NCI-H2171 treated with DMSO at 0.1 percent for 48 hours (cell line): ENCODE results near the gene LIG3.
A peak's percentile ranks its signal among the peaks of the same experiment; 100 is the strongest.
"Not testable (repeated sequence)": the region's sequence is repeated elsewhere in the genome, so short reads cannot be mapped to it uniquely, and the experiment has no call there.

Experiments
- DNase-seq: peaks from one replicate; lab custom pipeline; 2025; lab: John Stamatoyannopoulos, UW

Gene LIG3

DNA sequence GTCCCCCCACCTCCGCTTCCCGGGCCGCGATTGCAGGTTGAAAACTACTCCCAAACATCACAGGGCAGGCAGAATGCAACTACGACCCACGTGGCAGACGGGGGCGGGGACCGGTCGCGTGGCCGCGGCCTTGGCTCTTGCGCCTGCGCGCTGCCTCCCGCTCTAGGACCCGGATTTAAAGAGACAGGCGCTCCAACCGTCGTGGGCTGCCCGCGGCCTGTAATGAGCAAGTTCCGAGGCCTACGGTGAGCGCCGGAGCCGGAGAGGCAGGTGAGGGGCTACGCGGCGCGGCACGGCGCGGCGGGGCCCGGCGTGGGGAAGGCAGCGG lies at the start of gene LIG3:
TSS of gene LIG3 (plus strand) at position 160 of the 328 bp plus-strand sequence. CDS start 2,494 bp downstream, outside the sequence.
- peak; percentile 93 for DNase-seq

DNA sequence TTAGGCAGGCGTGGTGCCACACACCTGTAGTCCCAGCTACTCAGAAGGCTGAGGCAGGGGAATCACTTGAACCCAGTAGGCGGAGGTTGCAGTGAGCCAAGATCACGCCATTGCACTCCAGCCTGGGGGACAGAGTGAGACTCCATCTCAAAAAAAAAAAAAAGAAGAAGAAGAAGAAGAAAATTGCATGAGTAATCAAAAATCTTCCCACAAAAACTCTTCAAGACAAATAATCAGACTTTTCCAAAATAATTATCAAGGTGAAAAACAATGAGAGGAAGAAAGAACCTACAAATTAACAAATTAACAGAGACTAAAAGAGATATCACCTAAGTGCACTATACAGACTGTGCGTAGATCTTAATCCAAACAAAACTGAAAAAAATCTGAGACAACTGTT lies 29.5 kb upstream of the LIG3 start:
- not testable (repeated sequence) for DNase-seq

DNA sequence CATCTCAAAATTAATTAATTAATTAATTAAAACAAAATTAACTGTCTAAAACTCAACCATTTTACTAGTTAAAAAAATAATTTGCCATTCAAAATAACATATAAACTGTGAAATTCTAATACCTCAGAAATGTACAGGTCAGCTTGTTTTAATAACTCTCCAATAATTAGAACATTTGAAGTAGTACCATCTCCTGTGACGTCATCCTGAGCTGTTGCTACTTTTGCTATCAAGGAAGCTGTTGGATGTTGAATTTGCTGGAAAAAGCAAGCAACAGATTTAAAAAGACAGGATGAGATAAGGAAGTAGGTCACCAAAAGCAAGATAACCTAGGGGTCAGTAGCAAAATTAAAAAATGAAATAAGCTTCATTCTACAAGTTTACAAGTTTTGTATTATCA lies 21.9 kb upstream of the LIG3 start:
- no peak for DNase-seq

DNA sequence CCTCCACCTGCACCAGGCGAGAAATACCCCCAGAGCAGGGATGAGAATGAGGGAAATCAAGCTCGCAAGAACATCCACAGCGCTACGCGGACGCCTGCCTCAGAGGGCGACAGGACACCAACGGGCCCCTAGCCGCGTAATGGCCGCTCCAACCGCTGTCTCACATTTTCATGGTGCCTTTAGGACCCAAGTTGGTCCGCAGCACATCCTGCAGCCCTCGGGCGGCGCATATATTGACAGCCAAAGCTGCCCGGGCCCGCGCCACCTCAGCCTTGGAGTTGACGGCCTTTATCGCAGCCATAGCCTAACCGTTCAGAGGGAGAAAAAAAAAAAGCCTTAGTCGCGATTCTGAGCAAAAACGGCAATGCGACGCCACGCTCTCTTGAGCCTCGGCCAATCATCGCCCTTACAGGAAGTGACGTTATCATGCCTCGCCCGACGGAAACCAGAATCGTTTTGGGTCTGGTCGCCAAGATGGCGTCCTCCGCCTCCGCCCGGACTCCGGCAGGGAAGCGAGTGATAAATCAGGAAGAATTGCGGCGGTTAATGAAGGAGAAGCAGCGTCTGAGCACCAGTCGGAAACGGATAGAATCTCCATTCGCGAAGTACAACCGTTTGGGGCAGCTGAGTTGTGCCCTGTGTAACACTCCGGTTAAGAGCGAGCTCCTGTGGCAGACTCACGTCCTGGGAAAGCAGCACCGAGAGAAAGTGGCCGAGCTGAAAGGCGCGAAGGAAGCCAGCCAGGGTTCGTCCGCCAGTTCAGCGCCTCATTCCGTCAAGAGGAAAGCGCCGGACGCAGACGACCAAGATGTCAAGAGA lies 19.0 kb upstream of the LIG3 start, which contains the start of the genes CCT6B and ZNF830:
TSS of gene CCT6B (minus strand) at position 368 of the 819 bp plus-strand sequence. CDS start at position 301, 67 bp downstream.
TSS of gene ZNF830 (plus strand) at position 448 of the 819 bp plus-strand sequence. CDS start at position 475, 27 bp downstream.
- peak; percentile 93 for DNase-seq

DNA sequence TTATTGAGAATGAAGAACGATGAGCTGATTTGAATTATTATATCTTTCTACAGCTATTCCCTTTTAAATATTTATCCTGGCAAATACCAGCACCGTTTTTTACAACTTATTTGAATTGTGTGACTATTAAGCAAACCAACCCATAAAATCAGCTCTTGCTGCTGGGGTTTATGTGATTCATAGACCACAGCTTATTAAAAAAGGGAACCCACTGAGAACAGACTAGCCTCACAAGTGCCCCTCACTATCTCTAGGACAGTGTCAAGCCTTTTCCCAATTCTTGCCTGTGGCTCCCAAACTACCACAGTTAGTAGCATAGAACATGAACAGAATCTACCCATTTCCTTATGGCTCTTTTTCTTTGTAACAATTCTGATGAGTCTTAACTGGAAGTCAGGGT lies 6.1 kb upstream of the LIG3 start:
- DNase-seq: no peak

DNA sequence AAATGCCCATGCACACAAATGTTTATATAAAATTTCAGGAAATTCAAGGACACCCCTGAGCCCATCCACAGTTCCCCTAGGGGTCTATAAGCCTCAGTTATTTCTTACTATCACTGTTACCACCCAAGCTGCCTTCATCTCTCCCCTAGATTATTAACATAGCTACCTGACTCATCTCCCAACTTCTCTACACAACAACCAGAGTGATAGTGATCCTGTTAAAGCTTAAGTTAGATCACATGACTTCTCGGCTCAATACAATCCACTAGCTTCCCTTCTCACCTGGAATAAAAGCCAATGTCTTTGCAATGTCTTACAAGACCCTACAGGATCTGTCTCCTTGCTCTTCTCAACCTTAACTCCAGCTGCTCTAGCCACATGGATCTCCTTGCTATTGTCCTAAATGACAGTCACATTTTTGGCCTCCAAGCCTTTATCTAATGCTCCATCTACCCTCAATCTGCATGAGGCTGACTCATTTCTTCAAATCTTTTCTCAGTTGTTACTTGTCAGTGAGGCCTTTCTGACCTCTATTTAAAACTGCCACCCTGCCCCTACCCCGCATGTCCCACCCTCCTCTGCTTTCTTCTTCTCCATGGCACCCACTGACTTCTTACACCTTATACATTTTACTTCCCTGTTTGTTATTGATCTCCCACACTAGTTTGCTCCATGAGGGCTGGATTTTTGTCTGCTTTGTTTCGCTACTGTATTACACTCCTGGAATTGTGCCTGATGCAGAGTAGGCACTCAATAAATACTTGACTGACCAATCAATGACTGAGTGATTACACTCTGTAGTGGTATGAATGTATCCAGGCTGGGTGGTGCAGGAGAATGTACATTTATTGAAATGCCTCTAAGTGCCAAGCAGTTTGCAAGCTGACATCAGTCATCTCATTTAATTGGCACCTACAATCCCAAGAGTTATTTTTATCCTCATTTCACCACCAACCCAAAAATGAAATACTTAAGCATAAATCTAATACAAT lies 5.2 kb upstream of the LIG3 start:
- DNase-seq: no peak

DNA sequence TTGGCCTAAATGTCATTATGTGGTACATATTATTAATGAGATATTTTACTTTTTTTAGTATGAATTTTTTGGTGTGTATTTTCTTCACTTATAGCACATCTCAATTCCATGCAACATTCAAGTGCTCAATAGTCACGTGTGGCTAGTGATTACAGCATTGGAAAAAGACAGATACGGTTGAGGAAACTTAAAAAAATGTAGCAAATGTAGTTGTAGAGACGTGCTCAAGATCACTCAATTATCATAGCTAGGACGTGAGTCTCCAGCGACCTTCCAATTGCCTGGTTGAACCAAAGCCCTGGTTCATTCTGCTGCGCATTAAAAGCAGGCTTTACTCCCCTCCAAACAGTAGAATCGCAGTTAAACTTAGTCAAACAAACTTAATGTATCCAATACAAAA lies 1.2 kb upstream of the LIG3 start:
- DNase-seq: no peak

GRCh38 chr17:34979650-34980352 lies 511 bp upstream of the LIG3 start:
- DNase-seq: no peak

DNA sequence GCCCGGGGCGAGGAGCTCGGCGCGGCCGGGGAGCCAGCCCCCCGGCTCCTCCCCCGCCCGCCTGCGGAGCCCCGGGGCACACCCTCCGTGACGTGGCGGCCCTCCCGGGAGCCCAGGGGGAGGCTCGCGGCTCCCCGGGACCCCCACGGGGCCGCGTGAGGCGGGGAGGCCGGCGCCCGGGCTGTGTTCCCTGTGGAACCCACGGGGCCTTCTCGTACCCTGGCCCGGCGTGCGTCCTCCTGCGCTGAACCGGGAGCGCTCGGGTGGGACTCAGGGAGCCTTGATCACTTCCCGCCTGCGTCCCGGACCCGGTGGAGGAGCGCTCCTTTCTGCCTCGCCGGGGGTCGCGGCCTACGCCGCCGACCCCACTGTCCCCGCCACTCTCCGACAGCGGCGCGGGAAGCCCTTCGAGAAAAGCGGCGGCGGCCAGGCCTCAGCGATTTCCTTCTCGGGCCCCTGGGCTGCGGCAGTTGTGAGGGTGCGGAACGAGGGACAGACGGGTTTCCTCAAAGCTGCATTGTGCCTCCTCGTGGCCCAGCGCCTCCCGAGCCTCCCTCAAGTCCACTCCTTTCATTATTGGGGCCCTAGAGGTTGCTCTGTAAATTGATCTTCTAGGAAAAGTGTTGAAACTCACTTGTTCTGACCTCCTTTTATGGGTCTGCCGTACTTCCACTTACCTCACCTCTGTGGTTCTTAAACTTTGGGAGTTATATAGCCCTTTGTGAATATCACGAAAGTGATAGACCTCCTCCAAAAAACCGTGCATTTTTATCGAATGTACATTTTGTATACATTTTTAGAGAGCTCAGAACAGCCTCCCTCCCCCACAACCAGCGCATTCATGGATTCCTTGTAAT lies 597 bp downstream of the LIG3 start:
- peak; percentile 83 for DNase-seq

GRCh38 chr17:34981538-34982241 lies 1.4 kb downstream of the LIG3 start:
- peak; percentile 31 for DNase-seq

DNA sequence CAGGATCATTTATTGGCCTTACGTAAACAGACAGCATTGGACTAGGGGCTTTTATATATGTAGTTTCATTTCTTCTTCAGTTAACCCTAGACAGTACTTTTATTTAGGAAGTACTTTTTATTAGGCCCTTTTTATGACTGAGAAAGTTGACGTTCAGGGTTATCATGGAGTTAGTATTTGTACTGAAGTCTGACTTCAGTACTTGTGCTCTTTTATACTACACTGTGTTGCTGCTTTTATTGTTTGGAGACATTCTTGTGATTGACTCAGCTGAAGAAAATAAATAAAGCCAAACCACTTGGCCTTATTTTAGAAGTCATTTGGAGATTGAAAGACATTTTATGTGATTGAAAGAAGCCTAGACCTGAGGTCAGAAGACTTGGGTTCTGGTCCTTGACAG lies 6.9 kb downstream of the LIG3 start:
- DNase-seq: no peak

- DNase-seq: no peak
These were observed 8.3 kb downstream of the LIG3 start for GRCh38 chr17:34988644-34989043.

DNA sequence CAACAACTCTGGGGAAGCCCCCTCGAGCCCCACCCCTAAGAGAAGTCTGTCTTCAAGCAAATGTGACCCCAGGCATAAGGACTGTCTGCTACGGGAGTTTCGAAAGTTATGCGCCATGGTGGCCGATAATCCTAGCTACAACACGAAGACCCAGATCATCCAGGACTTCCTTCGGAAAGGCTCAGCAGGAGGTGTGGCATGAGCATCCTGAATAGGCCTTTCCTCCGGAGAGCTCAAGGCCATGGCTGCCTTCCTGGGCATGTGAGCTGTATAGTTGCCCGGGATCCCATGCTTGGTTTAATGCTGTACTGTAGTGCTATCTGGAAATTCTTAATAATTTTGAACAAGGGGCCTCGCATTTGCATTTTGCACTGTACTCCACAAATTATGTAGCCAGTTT lies 9.2 kb downstream of the LIG3 start:
- no peak for DNase-seq

- DNase-seq: peak; percentile 95
These were observed 10.6 kb downstream of the LIG3 start for GRCh38 chr17:34990921-34991365.

DNA sequence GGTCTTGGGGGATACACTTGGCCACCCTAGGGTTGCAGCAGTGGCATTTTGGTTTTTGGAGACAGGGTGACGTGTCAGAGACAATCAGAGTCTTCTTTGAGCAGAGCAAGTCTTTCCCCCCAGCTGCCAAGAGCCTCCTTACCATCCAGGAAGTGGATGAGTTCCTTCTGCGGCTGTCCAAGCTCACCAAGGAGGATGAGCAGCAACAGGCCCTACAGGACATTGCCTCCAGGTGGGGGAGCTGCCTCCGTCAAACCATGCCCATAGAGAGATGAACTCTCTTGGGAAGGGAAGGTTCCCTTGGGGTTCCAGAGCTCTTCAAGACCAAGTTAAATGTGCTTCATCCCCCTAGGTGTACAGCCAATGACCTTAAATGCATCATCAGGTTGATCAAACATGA lies 11.3 kb downstream of the LIG3 start:
- no peak for DNase-seq

DNA sequence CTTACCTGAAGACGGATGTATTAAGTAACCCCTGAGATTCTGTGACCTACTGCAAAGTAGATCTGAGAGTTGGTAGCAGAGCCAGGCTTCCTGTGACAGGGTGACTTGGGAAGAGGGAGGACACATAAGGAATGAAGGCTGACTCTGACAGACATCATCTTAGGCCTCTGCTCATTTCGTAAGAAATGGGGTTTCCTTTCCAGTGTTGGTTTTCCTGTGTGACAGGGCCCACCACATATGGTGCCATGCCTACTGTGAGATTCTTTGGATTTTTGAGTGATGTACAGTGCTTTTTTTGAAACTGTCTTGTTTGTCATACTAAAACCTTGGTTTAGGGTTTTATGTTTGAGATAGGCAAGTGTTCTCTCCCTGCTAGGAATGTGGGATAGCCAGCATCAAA lies 12.7 kb downstream of the LIG3 start:
- no peak for DNase-seq

GRCh38 chr17:34996422-34997285 lies 16.3 kb downstream of the LIG3 start:
- peak; percentile 64 for DNase-seq

DNA sequence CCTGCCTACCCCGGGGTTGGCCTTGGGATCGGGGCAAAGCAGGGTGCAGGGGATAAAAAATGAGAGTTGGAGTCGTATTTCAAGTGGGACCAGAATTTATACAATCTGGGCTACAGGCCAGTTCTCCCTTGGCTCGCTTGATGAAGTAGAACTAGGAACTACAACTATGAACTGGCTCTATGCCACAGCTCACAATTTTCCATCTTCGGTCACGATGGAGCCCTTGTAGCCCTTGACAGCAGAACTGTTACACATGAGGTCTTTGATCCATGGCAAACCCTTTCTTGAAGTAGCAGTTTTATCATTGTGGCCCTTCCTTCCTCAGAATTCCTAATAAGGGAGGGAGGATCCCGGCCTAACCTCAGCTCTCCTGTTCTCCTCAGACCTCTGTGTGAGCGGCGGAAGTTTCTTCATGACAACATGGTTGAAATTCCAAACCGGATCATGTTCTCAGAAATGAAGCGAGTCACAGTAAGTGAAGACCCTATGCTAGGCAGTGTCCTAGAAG lies 17.1 kb downstream of the LIG3 start:
- peak; percentile 69 for DNase-seq

DNA sequence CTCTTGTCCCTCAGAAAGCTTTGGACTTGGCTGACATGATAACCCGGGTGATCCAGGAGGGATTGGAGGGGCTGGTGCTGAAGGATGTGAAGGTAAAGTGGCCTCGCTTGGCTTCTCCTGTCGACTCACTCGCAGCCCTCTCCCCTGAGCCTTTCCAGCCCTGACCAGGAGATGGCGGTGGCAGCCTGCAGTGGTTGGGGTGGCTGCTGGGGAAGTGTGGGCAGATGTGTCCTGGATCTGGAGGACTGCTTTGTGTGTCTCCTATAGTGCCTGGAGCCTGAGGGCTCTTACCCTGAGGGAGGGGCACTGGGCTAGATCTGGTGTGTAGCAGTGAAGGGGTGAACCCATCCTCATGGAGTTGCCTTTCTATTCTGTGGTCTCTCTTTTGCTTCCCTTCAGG lies 17.9 kb downstream of the LIG3 start:
- DNase-seq: no peak
